ENCODE measurements around the gene ASCC1.

Gene ASCC1

GRCh38 chr10:72164617-72165016 is 51.5 kb downstream of the ASCC1 start:
- Histone ChIP-seq H3K27me3 (ENCODE audit: control insufficient read depth, low read length) (no peaks in the 10 kb centered on the region), H3K4me2 (ENCODE audit: low read length) (no peak overlapping the region), H3K4me1 (ENCODE audit: control insufficient read depth, low read length) (no peaks in the 10 kb centered on the region), H4K20me1 (ENCODE audit: control insufficient read depth, insufficient read depth, low read depth, low read length) (no peaks in the 10 kb centered on the region), H3K27ac (ENCODE audit: low read depth, low read length) (no peak overlapping the region), H3K79me2 (ENCODE audit: control insufficient read depth, low read length) (no peaks in the 10 kb centered on the region), H3K9me2 (replicated peaks; ENCODE audit: control insufficient read depth, low read length) (no peaks in the 10 kb centered on the region), H3K4me3 (ENCODE audit: low read length) (no peak overlapping the region), H3K36me3 (ENCODE audit: control insufficient read depth, low read length) (peaks cover 8% of the 10 kb centered on the region; the same call in 1 of the 2 replicates), H3F3A (ENCODE audit: control insufficient read depth, insufficient read depth) (0 out of 2 replicates have a peak, but pooled peaks cover 2% of the 10 kb centered on the region), H3K9me3 (ENCODE audit: control insufficient read depth, insufficient read depth, low read length) (no peaks in the 10 kb centered on the region)
- TF ChIP-seq CTCF (IDR thresholded peaks at IDR 0.05; ENCODE audit: low read depth, low read length, poor library complexity, severe bottlenecking) (no peak), EZH2phosphoT487 (IDR thresholded peaks at IDR 0.05; ENCODE audit: borderline replicate concordance, low read length) (no peak)

DNA sequence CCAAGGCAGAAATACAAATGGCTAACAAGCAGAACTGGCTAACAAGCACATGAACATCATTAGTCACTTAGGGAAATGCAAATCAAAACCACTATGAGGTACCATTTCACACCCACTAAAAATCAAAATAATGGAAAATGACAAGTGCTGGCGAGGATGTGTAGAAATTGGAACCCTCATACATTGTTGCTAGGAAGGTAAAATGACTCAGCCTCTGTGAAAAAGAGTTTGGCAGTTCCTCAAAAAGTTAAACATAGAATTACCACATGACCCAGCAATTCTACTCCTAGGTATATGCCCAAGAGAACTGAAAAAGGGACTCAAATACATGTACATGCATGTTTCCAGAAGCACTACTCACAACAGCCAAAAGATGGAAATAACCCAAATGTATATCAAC is 53.1 kb downstream of the ASCC1 start:
- no peaks in the 10 kb centered on the region for H3K9me3 ChIP-seq (ENCODE audit: control insufficient read depth, insufficient read depth, low read length)
- TF ChIP-seq CTCF (IDR thresholded peaks at IDR 0.05; ENCODE audit: low read depth, low read length, poor library complexity, severe bottlenecking): no peak
- TF ChIP-seq EZH2phosphoT487 (IDR thresholded peaks at IDR 0.05; ENCODE audit: borderline replicate concordance, low read length): no peak
- no peaks in the 10 kb centered on the region for H4K20me1 ChIP-seq (ENCODE audit: control insufficient read depth, insufficient read depth, low read depth, low read length)
- no peaks in the 10 kb centered on the region for H3K27me3 ChIP-seq (ENCODE audit: control insufficient read depth, low read length)
- peaks cover 8% of the 10 kb centered on the region; the same call in 1 of the 2 replicates for H3K36me3 ChIP-seq (ENCODE audit: control insufficient read depth, low read length)
- no peaks in the 10 kb centered on the region for H3K9me2 ChIP-seq (replicated peaks; ENCODE audit: control insufficient read depth, low read length)
- no peak overlapping the region for H3K4me2 ChIP-seq (ENCODE audit: low read length)
- H3K27ac ChIP-seq (ENCODE audit: low read depth, low read length): no peak overlapping the region
- H3F3A ChIP-seq (ENCODE audit: control insufficient read depth, insufficient read depth): 0 out of 2 replicates have a peak, but pooled peaks cover 2% of the 10 kb centered on the region
- no peak overlapping the region for H3K4me3 ChIP-seq (ENCODE audit: low read length)
- no peaks in the 10 kb centered on the region for H3K79me2 ChIP-seq (ENCODE audit: control insufficient read depth, low read length)
- H3K4me1 ChIP-seq (ENCODE audit: control insufficient read depth, low read length): no peaks in the 10 kb centered on the region

DNA sequence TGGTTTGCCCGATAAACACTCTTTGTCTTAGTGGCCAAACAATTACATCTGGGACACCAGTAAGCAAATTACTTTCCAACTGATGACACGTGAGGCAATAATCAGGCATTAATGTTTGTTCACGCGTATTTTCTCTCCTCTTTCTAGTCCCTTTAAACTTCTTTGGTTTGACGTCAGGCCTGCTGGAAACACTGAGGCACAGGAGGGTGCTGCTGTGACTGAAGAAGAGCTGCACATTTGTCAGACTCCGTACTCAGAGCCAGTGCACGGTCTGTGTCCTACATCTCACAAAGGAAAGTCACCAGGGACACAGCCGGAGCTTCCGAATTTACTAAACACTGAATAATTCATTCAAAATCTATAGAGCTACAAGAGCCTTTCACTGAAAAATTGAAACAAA is 57.9 kb downstream of the ASCC1 start:
- no peak overlapping the region for H3K4me3 ChIP-seq (ENCODE audit: low read length)
- no peaks in the 10 kb centered on the region for H4K20me1 ChIP-seq (ENCODE audit: control insufficient read depth, insufficient read depth, low read depth, low read length)
- no peaks in the 10 kb centered on the region for H3F3A ChIP-seq (ENCODE audit: control insufficient read depth, insufficient read depth)
- no peak overlapping the region for H3K4me2 ChIP-seq (ENCODE audit: low read length)
- no peak overlapping the region for H3K27ac ChIP-seq (ENCODE audit: low read depth, low read length)
- peaks cover 8% of the 10 kb centered on the region; the same call in 1 of the 2 replicates for H3K36me3 ChIP-seq (ENCODE audit: control insufficient read depth, low read length)
- H3K79me2 ChIP-seq (ENCODE audit: control insufficient read depth, low read length): no peaks in the 10 kb centered on the region
- no peaks in the 10 kb centered on the region for H3K4me1 ChIP-seq (ENCODE audit: control insufficient read depth, low read length)
- TF ChIP-seq EZH2phosphoT487 (IDR thresholded peaks at IDR 0.05; ENCODE audit: borderline replicate concordance, low read length) (no peak), CTCF (IDR thresholded peaks at IDR 0.05; ENCODE audit: low read depth, low read length, poor library complexity, severe bottlenecking) (no peak)
- no peaks in the 10 kb centered on the region for H3K9me2 ChIP-seq (replicated peaks; ENCODE audit: control insufficient read depth, low read length)
- no peaks in the 10 kb centered on the region for H3K27me3 ChIP-seq (ENCODE audit: control insufficient read depth, low read length)
- no peaks in the 10 kb centered on the region for H3K9me3 ChIP-seq (ENCODE audit: control insufficient read depth, insufficient read depth, low read length)
